GM12865 (cell line): ENCODE data around the gene CARMIL1.
A peak's percentile ranks its signal among the peaks of the same experiment; 100 is the strongest.

Source experiments
- DNase-seq: peaks from one replicate; pipeline ENCODE4 v3.0.0; 2010; ENCODE audit warnings: low read depth
- H3K4me3 ChIP-seq: 2 replicates; pipeline ENCODE4 v1.5.1; 2011; ENCODE audit warnings: mild to moderate bottlenecking, low read depth, low read length, control low read depth
- TF ChIP-seq, protein P1 (sequence below): IDR thresholded peaks from 2 replicates; pipeline ENCODE4 v1.5.1; 2011; ENCODE audit warnings: low read length, control low read depth, low read depth, inconsistent platforms; ENCODE audit not compliant: insufficient read depth; ENCODE audit errors: missing control alignments

Gene CARMIL1

DNA sequence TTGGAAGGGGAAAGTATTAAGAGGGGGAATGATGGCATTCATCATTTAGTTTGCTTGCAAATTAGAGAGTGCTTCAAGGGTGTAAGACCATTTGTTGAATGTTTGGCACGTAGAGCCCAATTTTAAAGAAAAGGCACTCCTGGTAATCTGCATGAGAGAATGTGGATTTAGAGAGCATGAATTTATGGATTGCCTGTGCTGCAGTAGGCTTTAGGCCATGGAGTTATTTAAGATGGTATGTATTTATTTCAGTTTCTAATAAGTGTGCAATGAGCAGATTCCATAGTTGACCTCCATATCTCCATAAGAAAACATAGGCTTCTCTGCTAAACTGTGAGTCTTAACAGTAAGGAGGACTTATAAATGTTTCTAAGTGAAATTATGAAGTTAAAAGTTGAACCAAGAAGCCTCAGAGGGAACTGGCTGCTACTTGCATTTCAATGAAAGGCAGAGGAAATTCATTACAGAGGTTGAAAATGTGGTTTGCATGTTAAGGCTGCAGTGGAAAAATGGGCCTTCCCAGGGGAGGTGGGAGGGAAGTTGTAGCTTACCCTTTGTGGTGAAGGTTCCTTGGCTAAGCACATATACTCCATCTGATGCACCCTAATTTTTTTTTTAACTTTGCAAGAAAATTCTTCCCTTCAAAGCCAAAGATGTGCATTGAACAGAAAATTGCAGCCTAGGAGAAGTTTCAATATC lies 134.2 kb downstream of the CARMIL1 start:
- no peak overlapping the region for H3K4me3 ChIP-seq
- DNase-seq, result peak; percentile 36
- TF ChIP-seq, protein P1, sequence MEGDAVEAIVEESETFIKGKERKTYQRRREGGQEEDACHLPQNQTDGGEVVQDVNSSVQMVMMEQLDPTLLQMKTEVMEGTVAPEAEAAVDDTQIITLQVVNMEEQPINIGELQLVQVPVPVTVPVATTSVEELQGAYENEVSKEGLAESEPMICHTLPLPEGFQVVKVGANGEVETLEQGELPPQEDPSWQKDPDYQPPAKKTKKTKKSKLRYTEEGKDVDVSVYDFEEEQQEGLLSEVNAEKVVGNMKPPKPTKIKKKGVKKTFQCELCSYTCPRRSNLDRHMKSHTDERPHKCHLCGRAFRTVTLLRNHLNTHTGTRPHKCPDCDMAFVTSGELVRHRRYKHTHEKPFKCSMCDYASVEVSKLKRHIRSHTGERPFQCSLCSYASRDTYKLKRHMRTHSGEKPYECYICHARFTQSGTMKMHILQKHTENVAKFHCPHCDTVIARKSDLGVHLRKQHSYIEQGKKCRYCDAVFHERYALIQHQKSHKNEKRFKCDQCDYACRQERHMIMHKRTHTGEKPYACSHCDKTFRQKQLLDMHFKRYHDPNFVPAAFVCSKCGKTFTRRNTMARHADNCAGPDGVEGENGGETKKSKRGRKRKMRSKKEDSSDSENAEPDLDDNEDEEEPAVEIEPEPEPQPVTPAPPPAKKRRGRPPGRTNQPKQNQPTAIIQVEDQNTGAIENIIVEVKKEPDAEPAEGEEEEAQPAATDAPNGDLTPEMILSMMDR, result no peak

DNA sequence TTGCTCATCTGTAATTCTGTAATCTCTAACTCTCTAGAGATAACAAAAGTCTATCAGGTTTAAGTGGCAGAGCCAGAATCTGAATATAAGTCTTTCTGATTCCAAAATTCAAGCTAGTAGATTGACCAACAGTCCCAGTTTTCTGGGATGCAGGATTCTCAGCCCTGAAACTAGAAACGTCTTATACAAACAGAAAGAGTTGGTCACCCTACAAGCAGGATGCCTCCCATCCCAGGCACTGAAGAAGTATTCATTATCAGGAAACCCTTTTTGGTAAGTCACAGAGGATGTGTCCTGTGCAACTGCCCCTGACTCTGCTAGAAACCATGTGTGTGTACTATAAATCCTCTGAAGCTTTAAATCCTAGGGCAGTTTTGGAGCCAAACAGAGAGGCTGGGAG lies 135.0 kb downstream of the CARMIL1 start:
- peak; percentile 30 for DNase-seq
- TF ChIP-seq, protein P1, result no peak
- no peak overlapping the region for H3K4me3 ChIP-seq

DNA sequence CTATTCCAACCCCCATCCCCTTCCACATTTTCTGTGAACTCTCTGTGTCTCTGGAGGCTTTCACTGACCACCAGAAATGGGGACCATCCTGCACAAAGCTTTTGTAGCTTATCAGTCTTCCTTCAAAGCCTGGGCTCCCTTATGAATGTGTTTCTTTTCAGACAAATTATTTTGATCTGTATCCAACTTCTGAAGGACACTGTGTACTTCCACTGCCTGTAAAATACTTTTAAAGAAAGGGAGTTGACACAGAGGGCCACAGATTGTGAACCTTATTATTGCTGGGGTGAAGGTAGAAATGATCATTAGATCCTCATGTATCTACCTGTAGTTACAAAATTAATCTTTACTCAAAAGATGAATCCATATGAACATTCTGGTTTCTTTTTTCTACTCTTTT lies 135.6 kb downstream of the CARMIL1 start:
- TF ChIP-seq, protein P1, result no peak
- DNase-seq, result no peak
- H3K4me3 ChIP-seq, result no peak overlapping the region

DNA sequence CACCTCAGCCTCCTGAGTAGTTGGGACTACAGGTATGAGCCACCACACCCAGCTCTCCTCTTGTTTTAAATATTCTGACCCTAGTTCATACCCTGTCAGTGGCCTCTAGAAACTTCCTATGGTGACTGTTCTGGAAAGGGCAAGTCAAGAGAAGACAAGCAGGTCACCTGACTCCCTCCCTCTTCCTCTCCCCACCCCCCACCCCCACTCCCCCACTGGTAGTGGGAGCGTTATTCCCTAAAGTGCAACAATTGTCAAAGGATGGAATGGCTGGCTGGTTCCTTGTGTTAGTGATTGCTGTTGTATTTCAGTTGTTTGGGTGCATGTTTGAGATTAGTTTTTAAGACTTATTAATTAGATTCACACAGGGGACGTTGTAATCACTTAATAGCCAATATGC lies 136.1 kb downstream of the CARMIL1 start:
- no peak for DNase-seq
- H3K4me3 ChIP-seq, result no peak overlapping the region
- TF ChIP-seq, protein P1, result no peak

DNA sequence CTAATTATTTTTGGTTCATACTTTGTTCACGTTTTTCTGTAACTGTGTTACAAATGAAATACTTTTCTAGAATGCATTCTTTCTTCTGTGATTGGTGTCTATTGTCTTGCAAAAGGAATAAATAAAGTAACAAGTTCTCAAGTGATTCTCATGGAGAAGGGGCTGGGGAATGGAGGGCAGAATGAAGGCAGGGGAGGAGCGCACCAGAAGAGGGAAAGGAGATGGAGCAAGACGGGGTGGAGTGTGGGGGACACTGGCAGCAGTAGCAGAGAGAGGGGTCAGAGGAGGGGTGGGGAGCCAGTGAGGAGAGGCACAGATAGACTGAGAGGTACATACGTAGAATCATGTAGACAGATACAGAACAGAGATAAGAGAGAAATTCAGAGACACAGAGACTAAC lies 136.5 kb downstream of the CARMIL1 start:
- DNase-seq, result no peak
- TF ChIP-seq, protein P1, result no peak
- no peak overlapping the region for H3K4me3 ChIP-seq

DNA sequence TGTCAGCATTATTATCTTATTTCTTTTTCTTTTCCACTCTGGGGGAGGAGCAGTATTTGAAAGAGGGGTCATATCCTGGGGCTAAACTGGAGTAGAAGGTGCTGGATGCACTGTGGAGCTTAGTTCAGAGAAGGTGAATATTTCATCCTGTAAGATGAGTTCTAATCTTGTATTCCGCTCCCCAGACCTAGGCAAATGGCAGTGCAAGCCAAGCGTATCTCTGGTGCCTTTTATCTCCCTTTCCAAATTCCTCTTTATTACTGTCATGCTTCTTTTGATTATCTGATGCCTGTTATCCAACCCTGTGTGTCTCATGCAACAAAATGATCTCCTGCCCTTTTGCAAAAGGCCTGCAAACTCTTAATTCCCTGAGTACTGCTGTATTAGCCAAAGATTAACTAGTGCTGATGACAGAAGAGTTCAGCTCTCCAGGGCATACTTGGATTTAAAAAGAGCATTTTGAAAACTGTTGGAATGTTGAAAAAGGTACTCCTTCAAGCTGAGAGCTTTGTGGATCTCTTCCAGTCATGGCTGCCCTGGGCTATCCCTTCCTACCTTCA lies 138.0 kb downstream of the CARMIL1 start:
- DNase-seq, result no peak
- TF ChIP-seq, protein P1, result no peak
- no peak overlapping the region for H3K4me3 ChIP-seq
